ENCODE measurements around the gene ZNF853.
"Not testable (repeated sequence)": the region's sequence is repeated elsewhere in the genome, so short reads cannot be mapped to it uniquely, and the experiment has no call there.

ZNF853 gene

DNA sequence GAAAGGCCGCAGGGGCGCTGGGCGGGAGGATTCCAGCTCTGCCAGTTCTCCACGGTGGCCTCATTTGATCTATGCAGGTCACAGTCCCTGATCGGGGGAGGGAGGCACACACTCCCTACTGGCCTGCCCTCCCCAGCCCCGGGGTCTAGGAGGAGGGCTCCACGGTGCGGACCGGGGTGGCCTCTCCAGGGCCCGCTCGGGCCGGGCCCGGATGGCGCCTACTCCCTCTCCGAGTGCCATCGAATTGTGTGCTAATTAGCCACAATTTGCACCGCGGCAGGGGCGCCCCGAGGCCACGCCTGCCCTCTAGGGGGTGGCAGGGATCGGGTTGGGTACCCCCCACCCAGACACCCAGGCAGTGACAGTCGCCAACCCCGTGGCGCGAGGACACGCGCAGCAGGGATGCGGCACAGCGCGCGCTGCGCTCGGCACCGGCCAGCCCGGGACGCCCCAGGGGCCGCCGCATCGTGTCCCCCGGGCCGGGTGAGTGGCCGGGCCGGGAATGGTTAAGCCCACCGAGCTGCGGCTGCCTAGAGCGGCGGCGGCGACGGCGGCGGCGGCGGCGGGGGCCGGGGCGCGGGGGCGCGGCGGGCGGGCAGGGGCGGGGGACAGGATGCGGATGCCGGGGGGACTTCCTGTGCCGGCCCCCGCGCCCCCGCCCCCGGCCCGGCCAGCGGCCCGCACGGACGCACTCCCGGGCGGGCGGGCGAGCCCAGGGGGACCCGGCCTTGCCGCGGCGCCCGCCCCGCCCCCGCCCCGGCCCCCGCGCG is at the start of gene ZNF853:
Gene ZNF853 (plus strand): TSS at position 658 of the 770 bp plus-strand sequence. CDS start 565 bp downstream, outside the sequence.
- no peak for DNase-seq (ENCODE audit: low spot score)

DNA sequence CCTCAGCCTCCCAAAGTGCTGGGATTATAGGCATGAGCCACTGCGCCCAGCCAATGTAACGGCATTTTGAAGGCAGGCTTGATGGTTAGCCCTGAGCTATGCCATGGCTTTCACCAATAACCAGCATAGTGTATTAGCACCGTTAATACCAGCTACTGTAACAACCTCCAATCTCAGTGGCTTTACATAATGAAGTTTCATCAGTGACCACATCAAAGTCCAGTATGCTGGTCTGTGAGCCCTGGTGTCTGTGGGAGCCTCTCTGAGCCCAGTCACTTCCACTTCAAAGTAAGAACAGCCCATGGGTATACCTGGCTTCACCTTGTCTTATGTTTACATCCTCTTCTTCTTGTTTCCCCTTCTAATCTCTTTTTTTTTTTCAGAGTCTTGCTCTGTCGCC is 49.8 kb upstream of the ZNF853 start:
- DNase-seq (ENCODE audit: low spot score), result no peak

- no peak for DNase-seq (ENCODE audit: low spot score)
Observed at GRCh38 chr7:6567886-6568285, 47.5 kb upstream of the ZNF853 start.

DNA sequence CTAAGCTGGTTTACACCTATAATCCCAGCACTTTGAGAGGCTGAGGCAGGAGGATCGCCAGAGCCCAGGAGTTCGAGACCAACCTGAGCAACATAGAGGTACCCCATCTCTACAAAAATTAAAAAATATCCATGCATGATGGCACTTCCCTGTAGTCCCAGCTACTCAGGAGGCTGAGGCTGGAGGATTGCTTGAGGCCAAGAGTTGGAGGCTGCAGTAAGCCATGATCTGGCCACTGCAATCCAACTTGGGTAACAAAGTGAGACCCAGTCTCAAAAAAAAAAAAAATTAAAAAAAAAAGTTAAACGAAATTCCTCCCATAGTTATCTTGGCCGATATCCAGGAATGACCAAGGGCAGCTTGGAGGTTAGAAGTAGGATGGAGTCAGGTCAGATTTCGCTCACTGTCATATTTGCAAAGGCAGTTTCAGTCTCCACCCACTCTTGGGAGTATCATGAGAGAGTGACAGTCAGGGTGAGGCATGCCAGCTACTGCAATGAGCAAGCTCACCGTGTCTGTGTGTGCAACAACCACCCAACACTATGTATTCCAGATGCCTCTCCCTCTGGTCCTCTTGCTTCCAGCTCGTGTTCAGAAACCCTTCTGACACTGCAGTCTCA is 44.1 kb upstream of the ZNF853 start:
- no peak for DNase-seq (ENCODE audit: low spot score)

DNA sequence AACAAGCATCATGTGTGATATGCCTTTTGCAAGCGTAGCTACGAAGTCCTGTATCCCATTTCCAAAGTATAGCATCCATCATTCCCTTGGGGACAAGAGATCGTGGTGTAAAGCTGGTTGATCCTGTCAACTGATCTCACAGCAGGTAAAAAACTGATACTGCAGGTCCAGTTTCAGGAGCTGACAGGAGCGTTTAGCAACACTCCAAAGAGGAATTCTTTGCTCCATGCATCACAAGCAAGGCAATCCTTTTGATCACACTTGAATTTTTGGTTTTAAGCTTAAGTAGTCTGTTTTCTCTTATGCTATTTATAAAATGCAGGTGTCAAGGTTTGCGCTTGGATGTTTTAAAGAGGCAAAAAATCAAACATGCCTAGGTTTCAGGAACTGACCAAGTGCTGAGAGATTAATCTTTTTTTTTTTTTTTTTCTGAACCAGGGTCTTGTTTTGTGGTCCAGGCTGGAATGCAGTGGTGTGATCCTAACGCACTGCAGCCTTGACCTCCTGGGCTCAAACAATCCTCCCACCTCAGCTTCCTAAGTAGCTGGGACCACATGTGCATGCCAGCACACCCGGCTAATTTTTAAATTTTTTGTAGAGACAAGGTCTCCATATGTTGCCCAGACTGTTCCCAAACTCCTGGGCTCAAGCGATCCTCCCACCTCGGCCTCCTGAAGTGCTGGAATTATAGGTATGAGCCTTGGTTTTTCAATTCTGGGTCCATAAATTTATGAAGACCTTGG is 40.0 kb upstream of the ZNF853 start:
- DNase-seq (ENCODE audit: low spot score), result no peak

- no peak for DNase-seq (ENCODE audit: low spot score)
Observed at GRCh38 chr7:6576024-6576866, 39.2 kb upstream of the ZNF853 start.

GRCh38 chr7:6576867-6577368 is 38.5 kb upstream of the ZNF853 start:
- not testable (repeated sequence) for DNase-seq (ENCODE audit: low spot score)

GRCh38 chr7:6577369-6578113 is 37.9 kb upstream of the ZNF853 start, which contains the start of gene ZDHHC4:
ZDHHC4 (plus strand) TSS chr7:6577454; CDS start chr7:6580562, 3,108 bp downstream.
- DNase-seq (ENCODE audit: low spot score), result peak; percentile 84

DNA sequence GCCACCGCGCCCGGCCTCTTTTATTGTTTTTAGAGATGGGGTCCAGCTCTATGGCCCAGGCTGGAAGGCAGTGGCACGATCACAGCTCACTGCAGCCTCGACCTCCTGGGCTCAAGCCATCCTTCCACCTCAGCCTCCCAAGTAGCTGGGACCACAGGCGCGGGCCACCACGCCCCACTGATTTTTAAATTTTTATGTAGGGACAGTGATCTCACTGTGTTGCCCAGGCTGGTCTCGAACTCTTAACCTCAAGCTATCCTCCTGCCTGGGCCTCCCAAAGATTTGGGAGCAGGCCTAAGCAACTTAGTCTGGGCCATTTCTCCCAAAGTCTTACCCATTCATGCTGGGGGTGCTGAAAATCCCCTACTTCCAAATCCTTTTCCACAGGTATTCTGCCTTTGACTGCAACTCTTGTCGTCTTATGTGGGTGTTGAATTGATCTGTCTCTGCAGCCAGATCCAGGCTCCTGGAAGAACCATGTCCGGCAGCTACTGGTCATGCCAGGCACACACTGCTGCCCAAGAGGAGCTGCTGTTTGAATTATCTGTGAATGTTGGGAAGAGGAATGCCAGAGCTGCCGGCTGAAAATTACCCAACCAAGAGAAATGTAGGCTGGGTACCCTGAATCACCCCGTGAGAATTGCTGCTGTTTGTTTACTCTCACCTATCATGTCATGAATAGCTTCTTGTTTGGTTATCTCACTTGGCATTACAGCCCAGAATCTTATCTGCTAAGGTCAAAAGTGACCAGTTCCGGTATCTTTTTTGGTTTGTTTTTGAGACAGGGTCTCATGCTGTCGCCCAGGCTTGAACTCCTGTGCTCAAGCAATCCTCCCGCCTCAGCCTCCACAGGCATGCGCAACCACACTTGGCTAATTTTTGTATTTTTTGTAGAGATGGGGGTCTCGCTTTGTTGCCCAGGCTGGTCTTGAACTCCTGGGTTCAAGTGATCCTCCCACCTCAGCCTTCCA is 37.0 kb upstream of the ZNF853 start:
- no peak for DNase-seq (ENCODE audit: low spot score)

GRCh38 chr7:6579446-6579845 is 36.0 kb upstream of the ZNF853 start:
- DNase-seq (ENCODE audit: low spot score), result no peak

DNA sequence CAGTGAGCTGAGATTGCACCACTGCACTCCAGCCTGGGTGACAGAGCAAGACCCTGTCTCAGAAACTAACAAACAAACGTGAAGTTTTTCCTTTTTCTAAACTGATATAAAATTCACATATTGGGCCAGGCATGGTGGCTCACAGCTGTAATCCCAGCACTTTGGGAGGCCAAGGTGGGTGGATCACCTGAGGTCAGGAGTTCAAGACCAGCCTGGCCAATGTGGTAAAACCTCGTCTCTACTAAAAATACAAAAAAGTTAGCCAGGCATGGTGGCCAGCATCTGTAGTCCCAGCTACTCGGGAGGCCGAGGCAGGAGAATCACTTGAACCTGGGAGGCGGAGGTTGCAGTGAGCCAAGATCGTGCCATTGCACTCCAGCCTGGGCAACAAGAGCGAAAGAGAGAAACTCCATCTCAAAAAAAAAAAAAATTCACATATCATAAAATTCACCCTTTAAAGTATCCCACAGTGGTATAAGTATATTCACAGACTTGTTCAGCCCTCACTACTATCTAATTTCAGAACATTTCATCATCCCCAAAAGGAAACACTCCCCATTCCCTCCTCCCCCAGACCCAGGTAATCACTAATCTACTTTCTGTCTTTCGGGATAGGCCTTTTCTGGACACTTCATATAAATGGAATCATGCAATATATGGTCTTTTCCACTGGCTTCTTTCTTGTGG is 29.5 kb upstream of the ZNF853 start:
- DNase-seq (ENCODE audit: low spot score), result not testable (repeated sequence)

GRCh38 chr7:6588566-6588965 is 26.8 kb upstream of the ZNF853 start:
- no peak for DNase-seq (ENCODE audit: low spot score)

- DNase-seq (ENCODE audit: low spot score), result no peak
Observed at GRCh38 chr7:6589151-6589828, 26.1 kb upstream of the ZNF853 start.

GRCh38 chr7:6589829-6590644 is 25.4 kb upstream of the ZNF853 start, which contains the start of gene INTS15:
INTS15 (plus strand) TSS chr7:6590021; CDS start chr7:6590284, 263 bp downstream.
- DNase-seq (ENCODE audit: low spot score), result peak; percentile 80

DNA sequence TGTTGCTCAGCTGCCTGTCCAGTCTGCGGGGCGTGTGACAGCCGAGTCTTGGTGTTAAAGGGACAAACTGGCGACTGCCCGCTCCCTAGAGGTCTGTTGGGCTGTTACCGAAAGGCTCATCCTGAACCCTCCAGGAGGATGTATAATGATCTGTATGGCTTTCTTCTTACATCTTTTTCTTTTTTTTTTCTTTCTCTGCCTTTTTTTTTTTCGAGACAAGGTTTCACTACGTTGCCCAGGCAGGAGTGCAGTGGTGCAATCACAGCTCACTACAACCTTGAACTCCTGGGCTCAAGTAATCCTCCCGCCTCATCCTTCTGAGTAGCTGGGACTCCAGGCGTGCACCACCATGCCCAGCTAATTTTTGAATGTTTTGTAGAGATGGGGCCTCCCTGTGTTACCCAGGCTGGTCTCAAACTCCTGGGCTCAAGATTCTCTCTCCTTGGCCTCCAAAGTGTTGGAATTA is 24.7 kb upstream of the ZNF853 start:
- no peak for DNase-seq (ENCODE audit: low spot score)

- DNase-seq (ENCODE audit: low spot score), result no peak
Observed at GRCh38 chr7:6600093-6600492, 15.3 kb upstream of the ZNF853 start.

GRCh38 chr7:6604458-6604857 is 11.0 kb upstream of the ZNF853 start:
- no peak for DNase-seq (ENCODE audit: low spot score)
